Activated T-helper 1 cell treated with anti-CD3 and anti-CD28 coated beads, Interleukin-2, amount 50 U/mL, for 16 hours (primary cell): ENCODE data around the gene MYO15B.

ENCODE experiments used
- DNase-seq, 2 donors: peaks; one replicate each; pipeline ENCODE4 v3.0.0-alpha.2; 2020; ENCODE audit warnings: low read depth in 1 of 2, low spot score in 1 of 2

The MYO15B gene

GRCh38 chr17:75658237-75658636 is 70.6 kb downstream of the MYO15B start:
- no peak for DNase-seq

DNA sequence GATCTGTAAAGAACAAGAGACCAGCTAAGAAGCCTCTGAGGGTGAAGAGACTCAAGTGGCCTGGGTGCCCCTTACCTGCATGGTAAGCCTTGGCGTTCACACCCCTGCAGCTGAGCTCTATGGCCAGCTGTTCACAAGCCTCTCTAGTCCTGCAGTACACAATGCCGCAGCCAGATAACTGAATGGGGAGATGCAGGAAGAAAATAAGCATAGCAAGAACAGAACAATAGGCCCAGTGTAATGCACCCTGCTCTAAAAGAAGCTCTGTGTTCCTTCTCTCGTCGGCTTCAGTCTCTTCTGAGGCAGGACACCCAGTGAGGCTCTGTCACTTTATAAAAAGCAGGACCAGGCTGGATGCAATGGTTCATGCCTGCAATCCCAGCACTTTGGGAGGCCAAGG is 73.9 kb downstream of the MYO15B start:
- no peak for DNase-seq

- DNase-seq: no peak
Observed at GRCh38 chr17:75662511-75662910, 74.9 kb downstream of the MYO15B start.

- DNase-seq: no peak
Observed at GRCh38 chr17:75664099-75664549, 76.5 kb downstream of the MYO15B start.

GRCh38 chr17:75665981-75666380 is 78.4 kb downstream of the MYO15B start:
- DNase-seq: no peak

DNA sequence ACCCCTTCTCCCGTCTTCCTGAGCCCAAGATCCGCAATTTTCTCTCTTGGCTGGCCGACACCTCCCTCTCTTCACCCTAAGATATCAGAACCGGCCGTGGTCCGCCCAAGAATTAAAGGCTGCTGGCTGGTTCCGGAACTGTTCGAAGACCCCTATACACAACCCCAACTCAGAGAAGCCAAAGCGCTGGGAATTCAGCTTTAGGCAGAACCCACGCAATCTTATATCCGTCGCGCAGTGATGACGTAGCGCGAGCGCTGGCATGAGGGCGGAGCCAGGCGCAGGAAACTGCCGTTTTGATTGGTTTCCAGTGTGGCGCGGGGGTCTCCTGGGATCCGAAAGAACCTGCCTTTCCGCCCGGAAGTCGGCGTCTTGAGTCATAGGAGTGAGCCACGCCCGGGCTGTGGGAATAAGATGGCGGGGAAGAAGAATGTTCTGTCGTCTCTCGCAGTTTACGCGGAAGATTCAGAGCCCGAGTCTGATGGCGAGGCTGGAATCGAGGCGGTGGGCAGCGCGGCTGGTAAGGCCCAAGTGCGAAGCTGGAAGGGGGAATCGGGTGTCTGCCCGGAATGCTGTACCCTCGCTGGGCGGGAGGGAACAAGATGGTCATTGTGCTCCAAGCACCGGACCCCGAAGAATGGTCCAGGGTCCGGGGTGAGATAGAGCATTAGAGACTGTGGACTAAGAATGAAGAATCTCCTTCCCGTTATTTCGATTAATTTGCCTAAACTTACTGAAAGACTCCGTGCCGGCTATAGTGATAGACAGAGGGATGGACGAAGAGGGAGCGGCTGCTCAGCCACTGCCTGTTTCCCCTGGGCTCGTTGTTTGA is 79.6 kb downstream of the MYO15B start, which contains the start of the genes RECQL5 and SAP30BP:
Gene RECQL5 (minus strand): TSS at position 196 of the 832 bp plus-strand sequence. CDS start 597 bp downstream, outside the sequence.
Gene SAP30BP (plus strand): TSS at position 380 of the 832 bp plus-strand sequence. CDS start 35 bp downstream, at position 415.
- peak; percentile 97 to 99 for DNase-seq

DNA sequence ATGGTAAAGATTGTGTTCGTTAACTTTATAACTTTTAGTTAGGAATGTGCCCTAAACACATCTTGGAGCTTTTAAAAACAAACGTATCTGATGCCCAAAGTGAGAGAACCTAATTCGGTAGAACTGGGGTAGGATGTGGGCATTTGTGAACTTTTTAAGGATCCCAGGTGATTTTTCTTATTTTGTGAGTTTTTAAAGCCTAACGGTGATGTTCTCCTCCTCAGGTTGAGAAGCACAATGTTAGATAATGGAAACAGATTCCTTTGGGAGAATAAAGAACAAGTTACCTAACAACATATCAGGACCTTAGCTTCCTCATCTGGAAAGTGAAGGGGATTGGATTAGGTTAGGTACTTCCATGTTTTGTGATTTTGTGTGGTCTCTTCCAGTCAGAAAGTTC is 80.2 kb downstream of the MYO15B start:
- no peak for DNase-seq

DNA sequence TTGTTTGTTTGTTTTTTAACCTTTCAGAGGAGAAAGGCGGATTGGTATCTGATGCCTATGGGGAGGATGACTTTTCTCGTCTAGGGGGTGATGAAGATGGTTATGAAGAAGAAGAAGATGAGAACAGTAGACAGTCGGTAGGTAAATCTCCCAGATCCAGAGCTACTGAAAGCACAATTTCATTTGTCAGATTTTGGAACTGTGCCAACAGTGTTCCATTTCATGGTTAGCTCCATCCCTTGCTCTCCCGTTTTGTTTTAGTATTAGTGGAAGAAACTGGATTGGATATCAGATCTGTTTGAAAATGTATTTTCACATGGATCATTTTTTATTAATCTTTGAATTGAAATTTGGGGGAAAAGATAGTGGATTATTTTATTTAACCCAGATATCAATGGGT is 80.9 kb downstream of the MYO15B start:
- DNase-seq: no peak

GRCh38 chr17:75670868-75671267 is 83.3 kb downstream of the MYO15B start:
- no peak for DNase-seq

DNA sequence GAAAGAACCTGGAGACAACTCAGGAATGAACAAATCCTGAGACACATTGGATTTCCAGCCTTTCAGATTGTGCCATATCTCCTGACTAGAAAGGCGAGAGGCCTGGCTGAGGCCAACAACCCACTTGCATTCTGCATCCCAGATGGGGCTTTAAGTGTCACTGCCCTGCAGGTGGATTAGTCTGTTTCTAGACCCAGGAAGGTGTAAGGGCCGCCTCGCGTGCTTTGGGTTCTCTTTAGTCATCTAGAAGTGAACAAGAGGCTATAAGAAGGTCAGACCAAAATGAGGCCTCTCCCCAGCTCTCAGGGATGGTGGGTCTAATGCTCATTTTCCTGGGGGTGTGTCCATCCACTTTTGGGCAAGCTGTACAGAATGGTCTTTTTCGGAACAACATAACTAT is 84.4 kb downstream of the MYO15B start:
- DNase-seq: no peak

GRCh38 chr17:75673487-75673886 is 85.9 kb downstream of the MYO15B start:
- no peak for DNase-seq
